Keratinocyte (primary cell): ENCODE measurements around the gene PLEKHG5.

Experiments
- EZH2 ChIP-seq: IDR thresholded peaks from one replicate; pipeline ENCODE4 v1.6.1; 2012; ENCODE audit warnings: inconsistent platforms, mild to moderate bottlenecking, low read length, moderate library complexity
- TF ChIP-seq, protein P1 (sequence below), 3 experiments: IDR thresholded peaks in 1 of 3; conservative IDR thresholded peaks in 1 of 3; optimal IDR thresholded peaks in 1 of 3; 2 replicates in 2 of 3; 3 replicates in 1 of 3; pipeline versions ENCODE3 to v1.5.1; 2011; ENCODE audit warnings: low read length in 3 of 3, mild to moderate bottlenecking in 3 of 3, moderate library complexity in 2 of 3, control low read depth in 1 of 3, inconsistent platforms in 1 of 3; ENCODE audit not compliant: insufficient read depth in 2 of 3; ENCODE audit errors: extremely low read depth in 1 of 3

DNA sequence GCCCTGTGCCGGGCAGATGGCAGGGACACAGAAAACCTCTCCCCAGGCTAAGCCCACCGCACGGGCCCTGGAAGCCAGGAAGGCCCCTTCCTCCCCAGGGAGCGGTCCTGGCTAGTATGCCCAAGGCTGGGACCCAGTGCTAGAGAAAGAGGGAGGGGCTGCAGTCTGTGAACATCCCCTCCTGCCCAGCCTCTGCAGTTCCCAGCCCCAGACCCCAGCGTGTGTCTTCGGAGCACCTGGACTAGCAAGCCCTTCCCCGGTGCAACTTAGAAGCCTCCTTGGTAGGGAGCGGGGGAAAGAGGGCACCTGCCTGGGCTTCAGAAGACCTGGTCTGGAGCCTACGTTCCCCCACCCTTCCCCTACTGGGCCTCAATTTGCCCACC, 2.1 kb downstream of the PLEKHG5 start:
- TF ChIP-seq, protein P1, sequence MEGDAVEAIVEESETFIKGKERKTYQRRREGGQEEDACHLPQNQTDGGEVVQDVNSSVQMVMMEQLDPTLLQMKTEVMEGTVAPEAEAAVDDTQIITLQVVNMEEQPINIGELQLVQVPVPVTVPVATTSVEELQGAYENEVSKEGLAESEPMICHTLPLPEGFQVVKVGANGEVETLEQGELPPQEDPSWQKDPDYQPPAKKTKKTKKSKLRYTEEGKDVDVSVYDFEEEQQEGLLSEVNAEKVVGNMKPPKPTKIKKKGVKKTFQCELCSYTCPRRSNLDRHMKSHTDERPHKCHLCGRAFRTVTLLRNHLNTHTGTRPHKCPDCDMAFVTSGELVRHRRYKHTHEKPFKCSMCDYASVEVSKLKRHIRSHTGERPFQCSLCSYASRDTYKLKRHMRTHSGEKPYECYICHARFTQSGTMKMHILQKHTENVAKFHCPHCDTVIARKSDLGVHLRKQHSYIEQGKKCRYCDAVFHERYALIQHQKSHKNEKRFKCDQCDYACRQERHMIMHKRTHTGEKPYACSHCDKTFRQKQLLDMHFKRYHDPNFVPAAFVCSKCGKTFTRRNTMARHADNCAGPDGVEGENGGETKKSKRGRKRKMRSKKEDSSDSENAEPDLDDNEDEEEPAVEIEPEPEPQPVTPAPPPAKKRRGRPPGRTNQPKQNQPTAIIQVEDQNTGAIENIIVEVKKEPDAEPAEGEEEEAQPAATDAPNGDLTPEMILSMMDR (optimal IDR thresholded peaks at IDR 0.05 in 1 of 3, IDR thresholded peaks at IDR 0.05 in 1 of 3, conservative IDR thresholded peaks at IDR 0.05 in 1 of 3; ENCODE audit: extremely low read depth in 1 of 3, insufficient read depth in 2 of 3, low read length in 3 of 3), result no peak
- no peak for TF ChIP-seq EZH2
